ENCODE data around the gene MARCHF7.
"Not testable (repeated sequence)": the region's sequence is repeated elsewhere in the genome, so short reads cannot be mapped to it uniquely, and the experiment has no call there.

Gene MARCHF7

GRCh38 chr2:159720676-159721075 lies 8.4 kb downstream of the MARCHF7 start:
- no peak for TF ChIP-seq CTCF (IDR thresholded peaks at IDR 0.05; ENCODE audit: extremely low read depth, missing control alignments)
- no peak for DNase-seq (ENCODE audit: low spot score)

- DNase-seq (ENCODE audit: low spot score), result no peak
- no peak for TF ChIP-seq CTCF (IDR thresholded peaks at IDR 0.05; ENCODE audit: extremely low read depth, missing control alignments)
Measured at GRCh38 chr2:159722580-159722979, 10.3 kb downstream of the MARCHF7 start.

- DNase-seq (ENCODE audit: low spot score), result not testable (repeated sequence)
Measured at GRCh38 chr2:159724795-159725572, 12.7 kb downstream of the MARCHF7 start.

- TF ChIP-seq CTCF (IDR thresholded peaks at IDR 0.05; ENCODE audit: extremely low read depth, missing control alignments), result no peak
- DNase-seq (ENCODE audit: low spot score), result no peak
Measured at GRCh38 chr2:159725713-159726112, 13.4 kb downstream of the MARCHF7 start.

GRCh38 chr2:159728629-159729028 lies 16.3 kb downstream of the MARCHF7 start:
- DNase-seq (ENCODE audit: low spot score), result no peak
- no peak for TF ChIP-seq CTCF (IDR thresholded peaks at IDR 0.05; ENCODE audit: extremely low read depth, missing control alignments)

- no peak for TF ChIP-seq CTCF (IDR thresholded peaks at IDR 0.05; ENCODE audit: extremely low read depth, missing control alignments)
- DNase-seq (ENCODE audit: low spot score), result no peak
Measured at GRCh38 chr2:159735648-159736047, 23.3 kb downstream of the MARCHF7 start.

GRCh38 chr2:159736048-159736447 lies 23.7 kb downstream of the MARCHF7 start:
- TF ChIP-seq CTCF (IDR thresholded peaks at IDR 0.05; ENCODE audit: extremely low read depth, missing control alignments), result no peak
- no peak for DNase-seq (ENCODE audit: low spot score)

GRCh38 chr2:159737292-159737916 lies 25.1 kb downstream of the MARCHF7 start:
- no peak for DNase-seq (ENCODE audit: low spot score)

More at GRCh38 chr2:159737292-159737916, 25.1 kb downstream of the MARCHF7 start:
- no peak for TF ChIP-seq CTCF (IDR thresholded peaks at IDR 0.05; ENCODE audit: extremely low read depth, missing control alignments)

All from GM20000 (cell line).